Measurements from ENCODE around the gene ROR1.

ROR1 gene

DNA sequence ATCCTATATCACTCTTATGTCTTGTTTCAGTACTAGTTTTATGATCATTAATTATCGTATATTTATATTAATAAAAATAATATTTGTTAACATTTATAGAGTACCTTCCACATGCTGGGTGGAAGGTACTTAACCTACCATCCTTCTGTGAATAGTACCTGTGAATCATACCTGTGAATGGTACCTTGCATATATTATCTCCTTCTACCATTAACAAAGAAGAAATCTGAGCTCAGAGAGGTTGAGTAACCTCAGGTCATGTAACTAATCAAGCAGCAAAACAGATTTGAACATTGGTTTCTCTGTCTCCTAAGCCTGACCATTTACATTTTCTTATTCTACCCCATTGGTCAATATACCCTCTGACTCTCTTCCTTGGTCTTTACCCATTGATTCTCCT is 255.2 kb downstream of the ROR1 start:
- TF ChIP-seq, protein P1, sequence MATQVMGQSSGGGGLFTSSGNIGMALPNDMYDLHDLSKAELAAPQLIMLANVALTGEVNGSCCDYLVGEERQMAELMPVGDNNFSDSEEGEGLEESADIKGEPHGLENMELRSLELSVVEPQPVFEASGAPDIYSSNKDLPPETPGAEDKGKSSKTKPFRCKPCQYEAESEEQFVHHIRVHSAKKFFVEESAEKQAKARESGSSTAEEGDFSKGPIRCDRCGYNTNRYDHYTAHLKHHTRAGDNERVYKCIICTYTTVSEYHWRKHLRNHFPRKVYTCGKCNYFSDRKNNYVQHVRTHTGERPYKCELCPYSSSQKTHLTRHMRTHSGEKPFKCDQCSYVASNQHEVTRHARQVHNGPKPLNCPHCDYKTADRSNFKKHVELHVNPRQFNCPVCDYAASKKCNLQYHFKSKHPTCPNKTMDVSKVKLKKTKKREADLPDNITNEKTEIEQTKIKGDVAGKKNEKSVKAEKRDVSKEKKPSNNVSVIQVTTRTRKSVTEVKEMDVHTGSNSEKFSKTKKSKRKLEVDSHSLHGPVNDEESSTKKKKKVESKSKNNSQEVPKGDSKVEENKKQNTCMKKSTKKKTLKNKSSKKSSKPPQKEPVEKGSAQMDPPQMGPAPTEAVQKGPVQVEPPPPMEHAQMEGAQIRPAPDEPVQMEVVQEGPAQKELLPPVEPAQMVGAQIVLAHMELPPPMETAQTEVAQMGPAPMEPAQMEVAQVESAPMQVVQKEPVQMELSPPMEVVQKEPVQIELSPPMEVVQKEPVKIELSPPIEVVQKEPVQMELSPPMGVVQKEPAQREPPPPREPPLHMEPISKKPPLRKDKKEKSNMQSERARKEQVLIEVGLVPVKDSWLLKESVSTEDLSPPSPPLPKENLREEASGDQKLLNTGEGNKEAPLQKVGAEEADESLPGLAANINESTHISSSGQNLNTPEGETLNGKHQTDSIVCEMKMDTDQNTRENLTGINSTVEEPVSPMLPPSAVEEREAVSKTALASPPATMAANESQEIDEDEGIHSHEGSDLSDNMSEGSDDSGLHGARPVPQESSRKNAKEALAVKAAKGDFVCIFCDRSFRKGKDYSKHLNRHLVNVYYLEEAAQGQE (IDR thresholded peaks at IDR 0.05; ENCODE audit: insufficient read depth in 1 of 2, low read depth in 2 of 2, low read length in 2 of 2): no peak
- no peak for TF ChIP-seq SIN3A (IDR thresholded peaks at IDR 0.05; ENCODE audit: borderline replicate concordance, insufficient read depth, low read length)
- TF ChIP-seq POLR2AphosphoS5 (IDR thresholded peaks at IDR 0.05; ENCODE audit: low read depth, low read length): no peak
- no peak for TF ChIP-seq FOXP2 (optimal IDR thresholded peaks at IDR 0.05; ENCODE audit: borderline replicate concordance, extremely low read depth, extremely low read length, insufficient read depth)
- no peak for TF ChIP-seq TAF1 (IDR thresholded peaks at IDR 0.05; ENCODE audit: borderline replicate concordance, insufficient read depth, low read length)

DNA sequence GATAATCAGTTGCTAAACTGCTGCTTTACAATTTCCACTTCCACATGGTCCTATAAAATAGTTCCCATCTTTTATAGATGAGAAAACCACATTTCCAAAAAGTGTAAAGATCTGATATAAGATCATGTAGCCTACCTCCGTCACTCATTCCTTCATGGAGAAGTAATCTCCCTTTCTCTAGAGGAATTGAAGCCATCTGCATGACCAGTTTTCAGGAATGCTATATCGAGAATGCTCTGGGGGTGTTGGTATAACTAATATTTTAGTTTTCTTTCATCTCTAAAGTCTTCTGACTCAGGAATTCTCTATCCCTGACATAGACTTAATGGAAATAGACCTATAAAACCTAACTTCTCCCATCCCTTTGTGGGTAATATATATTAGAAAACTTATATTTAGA is 256.6 kb downstream of the ROR1 start:
- no peak for TF ChIP-seq SIN3A (IDR thresholded peaks at IDR 0.05; ENCODE audit: borderline replicate concordance, insufficient read depth, low read length)
- no peak for TF ChIP-seq FOXP2 (optimal IDR thresholded peaks at IDR 0.05; ENCODE audit: borderline replicate concordance, extremely low read depth, extremely low read length, insufficient read depth)
- TF ChIP-seq, protein P1 (IDR thresholded peaks at IDR 0.05; ENCODE audit: insufficient read depth in 1 of 2, low read depth in 2 of 2, low read length in 2 of 2): no peak
- TF ChIP-seq TAF1 (IDR thresholded peaks at IDR 0.05; ENCODE audit: borderline replicate concordance, insufficient read depth, low read length): no peak
- TF ChIP-seq POLR2AphosphoS5 (IDR thresholded peaks at IDR 0.05; ENCODE audit: low read depth, low read length): no peak

DNA sequence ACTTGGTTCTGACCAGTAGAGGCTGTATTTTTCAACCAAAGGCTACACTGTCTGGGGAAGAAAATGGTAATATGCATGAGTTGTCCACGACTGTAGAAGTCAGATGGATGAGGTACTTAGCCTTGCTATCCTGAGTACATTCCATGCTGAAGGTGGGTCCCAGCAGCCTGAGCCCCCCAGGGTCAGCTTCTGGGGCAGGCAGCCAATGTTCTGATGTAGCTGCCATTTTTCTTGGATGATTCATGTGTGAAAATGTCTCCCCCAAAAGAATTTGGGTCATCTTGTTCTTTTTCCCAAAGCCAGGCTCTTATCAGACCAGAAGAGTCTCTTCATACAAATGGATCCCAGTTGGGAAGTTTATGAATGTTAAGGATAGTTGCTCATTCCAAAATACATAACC is 257.4 kb downstream of the ROR1 start:
- TF ChIP-seq FOXP2 (optimal IDR thresholded peaks at IDR 0.05; ENCODE audit: borderline replicate concordance, extremely low read depth, extremely low read length, insufficient read depth) (no peak), TAF1 (IDR thresholded peaks at IDR 0.05; ENCODE audit: borderline replicate concordance, insufficient read depth, low read length) (no peak), SIN3A (IDR thresholded peaks at IDR 0.05; ENCODE audit: borderline replicate concordance, insufficient read depth, low read length) (no peak)

DNA sequence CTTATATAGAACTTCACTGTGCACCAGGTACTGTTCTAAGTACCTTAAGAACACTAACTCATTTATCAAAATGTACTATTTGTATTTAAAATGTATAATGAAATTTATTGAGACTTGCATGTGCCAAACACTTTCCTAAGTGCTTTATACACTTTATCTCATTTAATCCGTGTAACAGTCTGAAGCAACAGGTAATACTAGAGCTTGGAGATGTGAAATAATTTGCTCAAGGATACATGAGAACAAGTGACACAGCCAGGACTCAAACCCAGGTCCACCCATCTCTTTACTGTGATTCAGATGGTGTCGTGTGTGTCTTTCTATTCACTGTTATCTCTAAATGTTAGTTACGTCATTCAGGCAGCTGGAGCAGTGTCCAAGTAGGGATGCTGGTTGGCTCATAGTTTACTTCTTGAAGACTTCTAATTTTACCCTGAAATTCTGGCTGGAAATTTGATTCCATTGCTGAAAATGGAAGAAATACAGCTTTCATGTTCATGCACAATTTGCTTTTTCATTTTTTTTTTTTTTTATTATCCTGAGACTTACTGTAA is 259.9 kb downstream of the ROR1 start:
- TF ChIP-seq FOXP2 (optimal IDR thresholded peaks at IDR 0.05; ENCODE audit: borderline replicate concordance, extremely low read depth, extremely low read length, insufficient read depth): no peak
- no peak for TF ChIP-seq TAF1 (IDR thresholded peaks at IDR 0.05; ENCODE audit: borderline replicate concordance, insufficient read depth, low read length)
- TF ChIP-seq, protein P1 (IDR thresholded peaks at IDR 0.05; ENCODE audit: insufficient read depth in 1 of 2, low read depth in 2 of 2, low read length in 2 of 2): no peak
- TF ChIP-seq SIN3A (IDR thresholded peaks at IDR 0.05; ENCODE audit: borderline replicate concordance, insufficient read depth, low read length): no peak
- no peak for TF ChIP-seq POLR2AphosphoS5 (IDR thresholded peaks at IDR 0.05; ENCODE audit: low read depth, low read length)

DNA sequence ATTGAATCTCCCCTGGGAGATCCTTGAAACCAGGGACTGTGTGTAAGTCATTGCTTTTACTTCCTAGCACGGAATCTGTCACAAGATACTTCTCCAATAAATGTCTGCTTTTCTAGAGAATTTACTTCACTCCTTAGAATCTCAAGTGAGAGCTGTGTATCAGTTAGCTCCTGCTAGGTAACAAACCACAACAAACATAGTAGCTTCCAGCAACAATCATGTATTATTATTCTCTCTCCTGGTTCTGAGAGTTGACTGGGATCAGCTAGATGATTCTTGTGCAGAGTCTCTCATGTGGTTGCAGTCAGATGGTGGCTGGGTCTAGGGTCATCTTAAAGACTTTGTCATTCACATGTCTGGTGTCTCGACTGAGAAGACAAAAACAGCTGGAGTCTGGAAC is 262.7 kb downstream of the ROR1 start:
- TF ChIP-seq POLR2AphosphoS5 (IDR thresholded peaks at IDR 0.05; ENCODE audit: low read depth, low read length) (no peak), FOXP2 (optimal IDR thresholded peaks at IDR 0.05; ENCODE audit: borderline replicate concordance, extremely low read depth, extremely low read length, insufficient read depth) (no peak), TAF1 (IDR thresholded peaks at IDR 0.05; ENCODE audit: borderline replicate concordance, insufficient read depth, low read length) (no peak), SIN3A (IDR thresholded peaks at IDR 0.05; ENCODE audit: borderline replicate concordance, insufficient read depth, low read length) (no peak)
- TF ChIP-seq, protein P1 (IDR thresholded peaks at IDR 0.05; ENCODE audit: insufficient read depth in 1 of 2, low read depth in 2 of 2, low read length in 2 of 2): no peak
